CD4-positive, alpha-beta T cell treated with Interleukin-2 at 100 ng/mL for 4 hours (primary cell): Measurements from ENCODE around the gene PCNX1.

Experiments used
- DNase-seq: peaks from one replicate; pipeline ENCODE4 v3.0.0-alpha.2; 2020; ENCODE audit warnings: low spot score

Gene PCNX1

DNA sequence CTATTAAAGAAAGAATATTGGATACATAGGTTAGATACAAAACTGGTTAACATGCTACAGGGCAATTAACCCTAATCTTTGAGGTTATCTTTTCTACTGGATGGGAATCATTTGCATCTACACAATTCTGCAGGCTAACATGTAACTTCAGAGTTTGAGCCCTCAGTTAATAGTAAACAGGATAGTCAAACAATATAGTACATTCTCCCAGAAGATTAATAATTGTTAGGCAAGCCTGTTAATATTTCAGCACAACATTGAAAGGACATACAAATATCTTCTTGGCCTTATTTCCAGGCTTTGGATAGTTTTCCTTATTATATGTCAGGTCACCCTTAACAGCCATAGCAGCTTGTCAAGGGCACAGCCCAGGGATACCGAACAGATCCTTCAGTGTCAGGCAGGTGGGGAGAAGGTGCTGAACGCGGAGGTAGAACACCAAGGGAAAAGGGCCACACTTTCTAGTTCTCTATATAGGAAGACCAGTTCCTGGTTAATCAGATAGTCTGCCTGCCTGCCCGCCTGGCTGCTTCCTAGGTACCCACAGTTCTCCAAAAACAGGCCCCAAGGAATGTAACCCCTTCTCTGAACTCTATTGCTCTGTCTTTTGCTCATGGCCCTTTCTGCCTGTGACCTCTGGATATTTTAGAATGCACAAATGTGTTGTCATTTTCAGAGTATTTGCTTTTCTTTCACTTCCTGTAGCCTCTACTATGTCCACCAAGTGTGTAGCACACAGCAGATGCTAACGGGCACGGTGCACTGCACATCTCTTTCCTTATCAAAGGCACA, 256.0 kb downstream of the PCNX1 start:
- DNase-seq: no peak

DNA sequence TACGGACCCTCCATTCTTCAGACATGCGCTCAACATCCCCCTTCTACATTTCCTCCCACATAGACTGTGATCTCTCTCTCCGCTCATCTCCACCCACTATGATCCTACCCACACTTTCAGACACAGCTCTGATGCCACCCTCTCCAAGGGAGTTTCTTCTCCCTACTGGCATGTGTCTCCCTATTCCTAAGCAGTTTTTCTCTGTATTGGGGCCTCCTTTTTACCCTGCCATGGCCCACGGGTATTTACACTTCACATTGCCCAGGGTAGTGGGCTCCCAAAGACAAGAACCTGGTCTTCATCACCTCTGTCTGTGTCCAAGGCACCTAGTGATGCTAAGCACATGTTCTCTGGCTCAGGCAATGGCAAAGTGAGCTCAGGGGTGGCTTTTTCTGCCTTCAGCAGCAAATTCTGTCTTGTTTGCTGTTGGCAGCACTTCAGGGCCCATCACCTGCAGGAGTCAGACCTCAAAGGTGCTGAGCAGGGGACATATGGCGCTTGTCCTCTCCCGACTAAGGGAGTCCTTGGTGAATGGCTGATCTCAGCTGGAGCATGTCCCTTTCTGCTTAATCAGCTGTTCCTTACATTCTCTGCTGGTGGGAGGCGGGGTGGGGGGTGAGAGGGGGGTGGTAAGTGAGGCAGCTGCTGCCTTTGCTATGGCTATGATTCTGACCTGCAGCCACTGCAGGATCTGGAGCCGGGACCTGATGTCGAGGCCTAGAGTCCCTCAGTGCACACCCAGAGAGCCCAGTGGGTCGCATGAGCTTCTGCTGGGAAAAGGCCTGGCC, 256.8 kb downstream of the PCNX1 start:
- DNase-seq: no peak
